HS-27A (cell line): ENCODE results near the gene ARHGEF11.

Experiments
- DNase-seq: peaks from one replicate; pipeline ENCODE4 v3.0.0-alpha.2; 2012; ENCODE audit warnings: low read depth, missing footprints

ARHGEF11 gene

DNA sequence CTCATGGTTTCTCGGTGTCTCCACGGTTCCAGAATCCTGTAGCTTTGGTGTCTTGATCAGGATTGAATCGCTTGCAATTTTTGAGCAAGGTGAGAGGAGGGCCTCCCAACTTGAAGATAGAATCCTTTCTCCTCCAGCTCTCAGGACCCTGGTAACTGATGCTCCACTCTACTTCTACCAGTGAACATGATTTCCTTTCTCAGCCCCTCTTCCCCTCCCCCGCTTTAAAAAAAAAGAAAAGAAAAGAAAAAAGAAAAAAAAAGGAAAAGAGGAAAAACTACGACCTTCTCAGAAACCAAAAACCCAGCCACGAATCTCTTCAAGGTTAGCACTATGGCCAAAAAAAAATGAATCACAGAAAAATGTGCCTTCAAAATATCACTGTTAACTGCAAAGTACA, 1.2 kb downstream of the ARHGEF11 start:
- DNase-seq = no peak

DNA sequence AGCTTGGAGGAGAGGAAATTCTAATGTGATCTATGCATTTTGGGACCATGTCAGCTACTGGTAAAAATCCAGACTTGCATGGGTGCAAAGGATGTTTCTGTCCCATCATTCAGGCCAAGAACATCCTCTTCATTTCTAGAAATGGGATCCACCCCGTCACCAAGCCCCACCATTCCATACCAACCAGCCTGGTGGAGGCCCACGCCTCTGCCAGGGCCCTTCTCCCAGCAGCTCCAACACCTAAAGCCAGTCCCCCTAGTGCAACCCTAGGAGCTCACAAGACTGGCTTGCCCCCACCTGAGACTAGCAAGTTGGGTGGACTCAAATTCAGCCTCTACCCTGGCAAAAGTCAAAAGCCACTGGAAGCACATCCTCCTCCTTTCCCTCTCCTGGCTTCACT, 1.9 kb downstream of the ARHGEF11 start:
- no peak for DNase-seq

DNA sequence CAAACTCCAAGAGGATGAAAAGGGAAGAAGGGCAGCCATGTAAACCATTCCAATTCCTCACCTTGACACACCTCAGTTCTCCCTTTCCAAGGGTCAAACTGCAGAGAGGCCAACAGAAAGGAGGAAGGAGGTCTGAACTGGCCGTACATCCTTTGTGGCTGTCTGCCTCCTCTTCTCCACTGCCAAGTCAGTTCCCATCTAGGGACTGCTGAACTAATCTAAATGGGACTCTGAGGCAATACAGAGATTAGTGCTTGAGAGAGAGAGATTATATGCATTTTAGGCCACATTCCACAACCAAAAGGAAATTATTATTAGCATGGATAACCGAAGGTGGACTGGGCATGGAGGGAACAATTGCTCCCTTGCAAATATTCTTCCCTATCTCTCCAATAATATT, 2.7 kb downstream of the ARHGEF11 start:
- DNase-seq = no peak

DNA sequence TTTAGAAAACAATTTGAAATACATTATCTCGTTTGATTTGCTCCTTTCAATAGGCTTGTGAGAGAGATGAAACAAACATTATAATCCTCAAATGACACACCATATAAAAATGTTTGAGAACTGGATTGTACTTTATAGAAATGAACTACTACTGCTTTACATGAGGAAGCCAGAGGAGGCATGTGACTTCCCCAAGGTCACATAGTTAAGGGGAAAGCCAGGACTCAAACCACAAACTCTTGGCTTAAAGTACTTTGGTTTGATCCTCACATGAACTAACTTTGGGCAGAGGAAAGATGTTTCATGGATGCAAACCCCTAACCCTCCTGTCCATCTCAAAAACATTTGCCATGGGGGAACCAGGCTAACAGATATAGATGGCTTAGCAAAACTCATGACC, 4.7 kb downstream of the ARHGEF11 start:
- peak; percentile 30 for DNase-seq

DNA sequence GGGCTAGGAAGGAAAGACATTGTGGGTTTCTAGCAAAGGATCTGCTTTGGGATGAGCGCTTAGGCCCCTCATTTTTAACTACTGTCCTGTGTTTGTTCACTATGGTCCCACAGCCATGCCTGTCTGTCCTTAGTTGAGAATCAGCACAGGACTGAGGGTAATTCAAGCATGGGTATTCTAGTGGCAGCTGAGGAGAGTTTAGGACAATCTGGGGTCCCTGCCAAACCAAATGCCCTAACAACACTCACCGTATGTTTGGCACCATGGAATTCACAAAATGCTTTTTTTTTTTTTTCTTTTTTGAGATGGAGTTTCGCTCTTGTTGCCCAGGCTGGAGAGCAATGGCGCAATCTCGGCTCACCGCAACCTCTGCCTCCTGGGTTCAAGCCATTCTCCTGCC, 10.4 kb downstream of the ARHGEF11 start:
- no peak for DNase-seq

DNA sequence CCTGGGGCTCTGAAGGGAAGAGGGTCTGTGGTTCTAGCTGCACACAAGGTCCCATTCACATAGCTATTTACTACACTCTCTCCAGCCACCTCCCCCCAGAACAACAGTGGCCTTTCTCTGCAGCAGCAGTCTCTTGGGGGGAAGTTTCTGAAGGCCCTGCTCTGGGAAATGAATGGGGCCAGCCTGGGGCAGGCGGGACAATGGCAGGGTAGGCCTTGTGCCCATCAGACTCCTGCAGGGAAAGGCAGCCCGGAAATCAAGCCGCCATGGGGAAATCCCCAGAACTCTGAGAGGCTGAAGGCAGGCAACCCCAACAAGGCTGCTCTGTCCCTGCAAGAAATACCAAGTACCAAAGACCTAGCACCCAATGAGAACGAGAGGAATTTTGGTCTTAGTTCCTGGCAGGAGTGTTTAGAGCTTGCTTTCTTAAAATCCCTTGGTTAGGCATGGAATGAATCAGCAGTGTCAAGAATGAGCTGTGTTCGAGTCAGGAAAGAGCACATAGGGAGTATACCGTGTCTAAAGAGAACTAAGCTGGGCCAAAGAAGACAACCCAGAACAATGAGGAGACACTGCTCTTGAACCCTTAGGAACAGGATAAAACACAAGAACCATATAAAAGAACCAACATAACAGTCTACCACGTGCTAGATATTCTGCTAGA, 11.3 kb downstream of the ARHGEF11 start:
- DNase-seq = no peak

DNA sequence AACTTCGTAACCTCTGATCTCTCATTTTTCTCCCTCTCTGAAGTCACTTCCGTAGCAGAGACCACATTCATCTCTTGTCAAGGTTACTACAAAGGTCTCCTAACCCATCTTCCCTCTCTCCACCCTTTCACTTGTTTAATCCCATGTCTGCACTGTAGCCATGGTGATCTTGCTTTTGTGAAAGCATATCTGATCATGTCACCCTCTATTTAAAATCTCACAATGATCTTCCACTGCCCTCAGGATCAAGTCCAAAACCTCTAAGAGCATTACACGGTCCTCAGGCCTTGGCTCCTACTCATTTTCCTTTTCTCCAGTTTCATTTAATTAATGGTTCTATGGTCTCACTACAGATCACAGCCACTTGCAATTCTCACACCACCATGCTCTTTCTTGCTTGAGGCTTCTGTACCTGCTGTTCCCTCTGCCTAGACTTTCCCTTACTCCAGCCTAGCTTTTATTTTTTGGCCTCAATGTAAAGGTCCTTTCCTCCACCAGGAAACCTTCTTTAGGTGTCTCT, 12.1 kb downstream of the ARHGEF11 start:
- DNase-seq = no peak

DNA sequence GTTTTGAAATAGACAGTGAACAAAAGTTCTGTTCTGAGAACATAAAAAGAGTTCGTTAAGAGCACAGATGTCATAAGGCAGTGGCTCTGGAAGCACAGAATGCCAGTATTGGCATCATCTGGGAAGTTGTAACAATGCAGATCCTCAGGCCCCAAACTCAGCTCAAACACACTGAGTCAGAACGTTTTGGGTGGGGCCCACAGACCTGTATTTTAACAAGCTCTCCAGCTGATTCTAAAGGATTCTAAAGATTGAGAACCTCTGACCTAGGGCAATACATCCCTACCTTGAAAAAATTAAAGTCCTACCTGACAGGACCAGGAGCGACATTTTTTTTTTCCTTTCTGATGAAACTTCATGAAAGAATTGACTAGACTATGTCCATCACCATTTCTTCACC, 13.2 kb downstream of the ARHGEF11 start:
- no peak for DNase-seq

DNA sequence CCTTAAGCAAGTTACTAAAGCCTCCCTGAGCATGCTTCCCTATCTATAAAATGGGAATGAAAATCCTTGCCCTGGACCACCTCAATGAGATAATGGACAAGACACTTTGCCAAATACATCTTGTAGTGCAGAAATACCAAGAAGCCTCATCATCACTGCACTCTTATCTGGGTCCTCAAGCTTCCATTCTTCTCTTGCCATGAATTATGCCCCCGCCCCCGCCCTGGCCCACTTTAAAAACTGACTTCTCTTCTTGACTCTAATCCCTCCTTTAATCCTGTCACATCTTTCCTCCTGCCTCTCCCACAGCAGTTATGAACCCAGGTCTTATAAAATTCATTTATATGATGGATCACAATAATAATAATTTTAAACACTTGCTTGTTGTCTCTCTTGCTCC, 14.8 kb downstream of the ARHGEF11 start:
- DNase-seq = no peak

DNA sequence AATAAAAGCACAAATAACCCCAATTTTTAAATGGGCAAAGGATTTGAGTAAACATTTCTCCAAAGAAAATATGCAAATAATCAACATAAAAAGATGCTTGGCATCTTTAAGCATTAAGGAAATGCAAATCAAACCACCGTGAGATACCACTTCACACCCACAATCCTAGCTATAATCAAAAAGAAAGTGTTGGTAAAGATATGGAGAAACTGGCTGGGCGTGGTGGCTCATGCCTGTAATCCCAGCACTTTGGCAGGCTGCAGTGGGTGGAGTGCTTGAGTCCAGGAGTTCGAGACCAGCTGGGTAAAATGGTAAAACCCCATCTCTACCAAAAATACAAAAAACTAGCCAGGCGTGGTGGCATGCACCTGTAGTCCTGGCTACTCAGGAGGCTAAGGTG, 16.9 kb downstream of the ARHGEF11 start:
- no peak for DNase-seq

DNA sequence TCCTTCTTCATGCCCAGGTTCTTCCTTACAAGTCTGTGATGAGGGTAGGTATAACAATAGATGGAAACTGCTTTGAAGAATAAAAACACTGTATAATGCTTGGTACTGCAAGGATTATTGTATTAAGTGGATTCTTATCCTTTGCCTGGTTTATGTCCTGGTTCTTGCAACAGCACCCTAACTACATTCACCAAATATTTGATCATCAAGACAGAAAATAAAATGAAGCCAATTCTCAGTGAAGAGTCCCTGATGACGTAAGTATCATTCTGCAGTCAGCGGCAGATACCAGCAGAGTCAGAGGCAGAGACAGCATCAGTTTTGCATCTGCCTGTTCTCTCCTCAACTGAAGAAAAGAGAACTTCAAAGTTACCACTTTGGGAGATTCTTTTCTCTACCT, 19.7 kb downstream of the ARHGEF11 start:
- DNase-seq = no peak

DNA sequence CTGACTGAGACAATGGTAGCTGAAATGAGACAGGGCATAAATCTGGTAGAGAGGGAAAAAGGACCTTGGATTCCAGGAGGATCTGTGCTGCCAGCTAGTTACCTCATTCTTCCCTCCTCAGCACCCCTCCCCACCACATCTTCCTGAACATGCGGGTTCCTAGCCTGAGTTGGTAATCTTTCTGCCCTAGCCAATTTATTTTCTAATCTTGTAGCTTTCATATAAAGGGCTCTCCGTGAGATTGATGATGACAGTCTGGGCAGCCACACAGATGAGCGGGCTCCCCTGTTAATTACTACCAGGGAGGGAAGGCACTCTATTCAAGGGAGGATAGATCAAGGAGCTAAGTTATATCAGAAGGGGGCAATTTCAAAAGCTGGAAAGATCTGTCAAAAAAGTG, 20.2 kb downstream of the ARHGEF11 start:
- no peak for DNase-seq

DNA sequence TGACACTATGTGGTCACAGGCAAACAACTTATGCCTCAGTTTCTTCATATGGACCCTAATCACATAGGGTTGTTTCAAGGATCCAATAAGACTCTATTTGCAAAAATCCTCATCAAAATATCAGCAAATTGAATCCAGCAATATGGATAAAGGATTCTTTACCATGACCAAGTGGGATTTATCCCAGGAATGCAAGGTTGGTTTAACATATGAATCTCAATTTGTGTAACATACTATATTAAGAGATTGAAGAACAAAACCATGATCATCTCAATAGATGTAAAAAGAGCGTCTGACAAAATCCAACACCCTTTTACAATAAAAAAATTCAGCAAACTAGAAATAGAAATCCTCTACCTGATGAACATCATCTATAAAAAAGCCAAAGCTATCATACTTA, 23.9 kb downstream of the ARHGEF11 start:
- no peak for DNase-seq

DNA sequence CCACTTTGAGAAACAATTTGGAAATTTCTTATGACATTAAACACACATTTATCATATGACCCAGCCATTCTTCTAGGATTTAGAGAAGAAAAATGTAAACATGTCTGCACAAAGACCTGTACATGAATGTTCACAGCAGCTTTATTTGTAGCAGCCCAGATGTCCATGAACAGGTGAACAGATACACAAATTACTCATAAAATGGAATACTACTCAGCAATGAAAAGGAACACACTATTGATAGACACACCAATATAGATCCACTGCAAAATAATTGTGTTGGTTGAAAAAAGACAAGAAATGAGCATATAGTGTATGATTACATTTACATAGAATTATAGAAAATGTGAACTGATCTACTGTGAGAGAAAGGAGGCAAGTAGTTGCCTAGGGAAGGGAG, 26.1 kb downstream of the ARHGEF11 start:
- DNase-seq = no peak

DNA sequence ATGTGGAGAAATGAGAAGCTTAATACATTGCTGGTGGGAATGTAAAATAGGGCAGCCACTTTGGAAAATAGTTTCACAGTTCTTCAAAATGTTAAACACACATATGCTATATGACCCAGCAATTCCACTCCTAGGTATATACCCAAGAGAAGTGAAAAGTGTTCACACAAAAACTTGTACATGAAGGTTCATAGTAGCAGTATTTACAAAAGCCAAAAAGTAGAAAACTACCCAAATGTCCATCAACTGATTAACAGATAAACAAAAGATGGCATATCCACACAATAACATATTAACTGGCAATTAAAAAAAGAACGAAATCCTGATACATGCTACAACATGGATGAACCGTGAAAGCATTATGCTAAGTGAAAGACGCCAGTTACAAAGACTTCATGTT, 33.7 kb downstream of the ARHGEF11 start:
- DNase-seq = no peak

DNA sequence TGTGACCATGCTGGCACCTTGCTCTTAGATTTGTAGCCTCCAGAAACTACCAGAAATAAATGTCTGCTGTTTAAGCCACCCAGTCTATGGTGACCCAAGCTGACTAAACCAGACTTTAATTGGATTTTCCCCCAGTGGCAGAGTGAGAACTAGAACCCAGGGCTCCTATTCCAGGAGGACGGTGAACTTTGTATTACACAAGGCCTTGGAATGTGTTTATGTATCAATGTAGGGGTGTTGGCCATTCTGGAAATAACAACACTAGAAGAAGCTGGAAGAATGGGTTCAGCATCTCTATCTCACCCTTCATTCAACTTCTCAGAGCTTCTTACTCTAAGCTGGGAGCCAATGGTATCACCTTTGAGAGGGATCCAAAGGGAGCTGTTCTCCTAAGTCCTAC, 37.0 kb downstream of the ARHGEF11 start:
- no peak for DNase-seq

DNA sequence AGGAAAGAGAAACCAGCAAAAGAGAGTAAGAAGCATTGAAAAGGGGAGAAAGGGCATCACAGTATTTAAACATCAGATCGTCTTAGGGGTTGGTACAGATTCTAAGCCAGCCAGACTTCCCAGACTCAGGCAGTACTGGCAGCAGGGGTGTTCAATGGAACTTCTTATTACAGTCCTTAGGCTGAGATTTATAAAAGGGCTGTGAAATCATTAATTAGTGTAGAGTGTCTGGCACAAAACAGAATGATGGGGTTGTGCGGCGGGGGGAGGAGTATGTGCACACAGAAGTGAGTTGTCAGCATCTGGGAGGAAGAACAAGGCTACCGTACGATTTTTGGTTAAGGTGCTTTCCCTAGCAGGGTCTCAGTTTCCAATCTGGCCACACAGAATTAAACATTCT, 38.2 kb downstream of the ARHGEF11 start:
- DNase-seq = no peak

DNA sequence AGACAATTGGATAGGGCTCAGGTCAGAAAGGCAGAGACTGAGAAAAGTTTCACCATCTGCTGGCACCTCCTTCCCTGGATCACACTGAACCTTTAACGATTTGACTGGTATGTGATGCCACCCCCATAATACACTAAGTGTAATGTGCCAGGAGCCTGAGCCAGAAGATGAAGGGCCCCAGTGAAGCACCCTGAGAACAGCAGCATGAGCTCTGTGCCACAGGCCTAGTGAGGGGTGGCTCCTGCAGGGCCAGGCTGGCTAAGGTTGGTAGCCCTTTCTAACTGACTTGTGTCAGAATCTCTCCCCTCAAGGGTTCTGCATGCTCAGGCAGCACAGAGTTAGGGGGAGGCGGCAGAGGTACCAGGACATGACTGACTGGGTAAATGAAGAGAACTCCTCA, 38.9 kb downstream of the ARHGEF11 start:
- DNase-seq = no peak

DNA sequence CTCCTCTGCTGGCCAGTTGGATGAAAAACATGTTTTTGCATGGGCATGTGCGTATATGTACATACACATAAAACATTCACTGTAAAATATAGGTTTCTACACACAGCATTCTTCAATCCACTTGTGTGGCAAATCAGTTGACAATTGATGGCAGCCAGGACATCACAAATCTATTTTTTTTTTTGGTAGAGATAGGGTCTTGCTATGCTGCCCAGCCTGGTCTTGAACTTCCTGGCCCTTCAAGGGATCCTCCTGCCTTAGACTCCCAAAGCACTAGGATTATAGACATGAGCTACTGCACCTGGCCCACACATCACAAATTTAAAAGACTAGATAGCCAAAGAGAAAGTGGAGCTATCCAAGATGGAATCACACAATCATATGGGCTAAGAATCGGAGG, 39.6 kb downstream of the ARHGEF11 start:
- no peak for DNase-seq

DNA sequence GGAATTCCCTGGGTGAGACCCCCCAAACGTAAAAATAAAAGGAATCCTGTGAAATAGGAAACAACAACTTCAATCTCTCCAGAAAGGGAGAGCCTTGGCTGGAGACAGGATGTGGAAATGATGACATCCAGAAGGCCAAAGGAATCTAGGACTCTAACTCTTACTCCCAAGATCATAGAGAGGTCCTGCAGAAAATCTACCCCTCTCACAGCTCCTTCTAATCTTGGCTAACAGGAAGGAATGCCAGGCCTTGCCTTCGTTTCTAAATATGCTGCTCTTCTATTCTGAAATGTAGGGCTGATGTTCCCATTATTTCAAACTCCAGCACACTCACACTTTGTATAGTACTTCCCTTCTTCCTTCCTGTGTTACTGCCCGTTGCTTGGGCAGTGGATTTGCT, 40.7 kb downstream of the ARHGEF11 start:
- DNase-seq = no peak

DNA sequence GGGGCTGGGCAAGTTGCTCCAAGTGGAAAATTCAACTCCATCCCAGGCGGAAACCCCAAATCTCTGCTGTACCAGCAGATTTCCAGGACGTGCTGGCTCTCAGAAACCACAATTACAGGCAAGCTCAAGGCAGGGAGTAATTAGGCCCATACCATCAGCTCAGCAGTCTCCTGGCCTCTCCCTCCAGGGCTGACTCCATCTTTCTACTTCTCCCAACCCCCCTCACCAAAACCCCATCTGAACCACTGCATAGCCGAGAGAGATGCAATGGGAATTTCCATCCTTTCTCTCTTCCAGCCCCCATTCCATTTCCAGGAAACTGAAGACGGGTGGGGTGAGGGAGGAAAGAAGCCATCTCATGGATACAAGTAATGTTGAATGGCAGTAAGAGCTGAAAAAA, 41.2 kb downstream of the ARHGEF11 start:
- no peak for DNase-seq

DNA sequence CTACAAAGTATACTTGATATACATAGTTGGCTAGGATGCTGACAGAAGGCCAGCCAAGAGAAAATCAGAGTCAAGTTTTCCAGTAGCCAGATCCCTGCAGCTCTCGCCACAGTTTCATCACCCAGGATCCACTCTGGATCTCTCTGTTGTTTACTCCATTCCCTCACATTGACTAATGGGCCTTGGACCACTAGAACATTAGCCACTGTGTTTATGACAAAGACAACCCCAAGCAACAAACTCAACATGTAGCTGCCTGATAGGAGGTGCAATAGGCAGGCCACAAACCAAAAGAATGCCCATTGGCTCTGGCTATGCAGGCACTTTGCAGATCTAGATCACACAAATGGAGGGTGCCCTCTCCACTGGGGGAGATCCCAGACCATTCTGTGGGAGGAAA, 44.2 kb downstream of the ARHGEF11 start:
- DNase-seq = no peak

DNA sequence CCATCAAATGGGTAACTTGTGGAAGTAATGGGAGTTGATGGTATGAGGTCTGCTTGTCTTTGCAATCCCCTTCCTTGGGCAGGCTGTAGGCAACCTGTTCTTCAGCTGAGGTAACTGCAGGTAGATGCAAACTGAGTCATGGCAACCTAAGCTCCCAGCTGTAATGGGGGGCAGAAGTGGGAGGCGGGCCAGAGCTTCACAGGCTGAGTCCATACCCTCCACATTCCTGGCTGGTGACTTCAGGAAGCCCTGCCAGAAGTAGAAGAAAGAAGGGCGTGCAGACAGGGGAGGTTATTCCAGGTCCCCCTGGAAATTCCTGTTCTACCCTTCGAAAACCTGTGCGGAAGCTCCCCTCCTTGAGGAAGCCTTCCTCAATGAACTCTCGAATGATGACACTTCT, 44.9 kb downstream of the ARHGEF11 start:
- no peak for DNase-seq

DNA sequence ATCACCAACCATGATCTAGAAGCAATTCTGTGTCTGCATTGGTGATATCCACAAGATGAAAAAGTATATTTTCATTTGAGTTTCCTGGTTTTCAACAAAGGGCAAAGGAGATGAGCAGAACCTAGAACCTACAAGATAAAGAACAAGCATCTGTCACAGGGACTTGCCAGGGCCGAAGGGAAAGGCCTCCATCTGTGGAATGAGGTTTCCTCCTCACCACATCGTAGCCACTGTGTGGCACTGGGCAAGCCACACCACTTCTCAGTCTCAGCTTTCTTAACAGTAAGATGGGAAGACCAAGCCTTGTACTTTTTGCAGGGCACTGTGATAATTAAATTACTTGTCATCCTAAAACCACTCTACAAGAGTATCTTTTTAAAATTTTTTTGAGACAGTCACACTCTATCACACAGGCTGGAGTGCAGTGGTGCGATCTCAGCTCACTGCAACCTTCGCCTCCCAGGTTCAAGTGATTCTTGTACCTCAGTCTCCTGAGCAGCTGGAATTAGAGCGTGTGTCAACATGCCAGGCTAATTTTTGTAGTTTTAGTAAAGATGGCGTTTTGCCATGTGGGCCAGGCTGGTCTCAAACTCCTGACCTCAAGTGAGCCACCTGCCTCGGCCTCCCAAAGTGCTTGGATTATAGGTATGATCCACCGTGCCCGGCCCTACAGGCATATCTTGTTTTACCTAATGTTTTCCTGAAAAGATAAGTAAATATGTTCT, 45.8 kb downstream of the ARHGEF11 start:
- DNase-seq = no peak
